ENCODE results near the gene DNAAF1.

DNAAF1 gene

GRCh38 chr16:84098939-84099338 is 46.2 kb upstream of the DNAAF1 start:
- Histone ChIP-seq H3K4me3 (ENCODE audit: low read length) (no peak overlapping the region), H3K4me2 (ENCODE audit: low read length) (no peak overlapping the region), H4K20me1 (ENCODE audit: control insufficient read depth, insufficient read depth, low read depth, low read length) (no peaks in the 10 kb centered on the region), H3K27me3 (ENCODE audit: control insufficient read depth, low read length) (no peaks in the 10 kb centered on the region), H3K36me3 (ENCODE audit: control insufficient read depth, low read length) (peaks cover 56% of the 10 kb centered on the region), H3K9me2 (replicated peaks; ENCODE audit: control insufficient read depth, low read length) (no peaks in the 10 kb centered on the region), H3K27ac (ENCODE audit: low read depth, low read length) (no peak overlapping the region), H3K79me2 (ENCODE audit: control insufficient read depth, low read length) (peaks cover 59% of the 10 kb centered on the region), H3K9me3 (ENCODE audit: control insufficient read depth, insufficient read depth, low read length) (no peaks in the 10 kb centered on the region), H3K4me1 (ENCODE audit: control insufficient read depth, low read length) (peaks cover 12% of the 10 kb centered on the region), H3F3A (ENCODE audit: control insufficient read depth, insufficient read depth) (no peaks in the 10 kb centered on the region)
- TF ChIP-seq EZH2phosphoT487 (IDR thresholded peaks at IDR 0.05; ENCODE audit: borderline replicate concordance, low read length), result no peak
- no peak for TF ChIP-seq CTCF (IDR thresholded peaks at IDR 0.05; ENCODE audit: low read depth, low read length, poor library complexity, severe bottlenecking)

DNA sequence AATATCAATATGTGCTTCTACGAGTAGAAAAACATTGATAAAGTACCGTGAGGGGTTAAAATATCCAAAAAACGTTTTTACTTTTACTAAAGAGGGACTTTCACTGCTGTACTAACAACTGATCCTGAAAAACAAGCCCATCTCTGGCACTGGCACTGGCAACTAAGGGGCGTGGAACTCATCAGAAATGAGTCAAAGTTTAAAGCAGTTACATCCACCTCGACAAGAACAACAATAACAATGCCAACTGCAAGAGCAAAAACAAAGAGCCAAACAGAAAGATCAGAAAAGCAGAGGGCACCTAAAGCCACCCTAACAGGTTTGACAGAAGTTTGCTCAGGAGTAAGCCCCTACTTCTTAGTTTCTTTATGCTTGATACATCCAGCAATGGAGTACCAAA is 41.4 kb upstream of the DNAAF1 start:
- no peak overlapping the region for H3K27ac ChIP-seq (ENCODE audit: low read depth, low read length)
- H3K36me3 ChIP-seq (ENCODE audit: control insufficient read depth, low read length), result peaks cover 21% of the 10 kb centered on the region
- H3K4me3 ChIP-seq (ENCODE audit: low read length), result no peak overlapping the region
- H3K27me3 ChIP-seq (ENCODE audit: control insufficient read depth, low read length), result no peaks in the 10 kb centered on the region
- no peaks in the 10 kb centered on the region for H3K9me3 ChIP-seq (ENCODE audit: control insufficient read depth, insufficient read depth, low read length)
- no peak for TF ChIP-seq CTCF (IDR thresholded peaks at IDR 0.05; ENCODE audit: low read depth, low read length, poor library complexity, severe bottlenecking)
- H3K4me1 ChIP-seq (ENCODE audit: control insufficient read depth, low read length), result peaks cover 20% of the 10 kb centered on the region
- no peaks in the 10 kb centered on the region for H3K9me2 ChIP-seq (replicated peaks; ENCODE audit: control insufficient read depth, low read length)
- peaks cover 86% of the 10 kb centered on the region for H3K79me2 ChIP-seq (ENCODE audit: control insufficient read depth, low read length)
- H3K4me2 ChIP-seq (ENCODE audit: low read length), result no peak overlapping the region
- H3F3A ChIP-seq (ENCODE audit: control insufficient read depth, insufficient read depth), result no peaks in the 10 kb centered on the region
- peaks cover 14% of the 10 kb centered on the region; the same call in 1 of the 2 replicates for H4K20me1 ChIP-seq (ENCODE audit: control insufficient read depth, insufficient read depth, low read depth, low read length)

DNA sequence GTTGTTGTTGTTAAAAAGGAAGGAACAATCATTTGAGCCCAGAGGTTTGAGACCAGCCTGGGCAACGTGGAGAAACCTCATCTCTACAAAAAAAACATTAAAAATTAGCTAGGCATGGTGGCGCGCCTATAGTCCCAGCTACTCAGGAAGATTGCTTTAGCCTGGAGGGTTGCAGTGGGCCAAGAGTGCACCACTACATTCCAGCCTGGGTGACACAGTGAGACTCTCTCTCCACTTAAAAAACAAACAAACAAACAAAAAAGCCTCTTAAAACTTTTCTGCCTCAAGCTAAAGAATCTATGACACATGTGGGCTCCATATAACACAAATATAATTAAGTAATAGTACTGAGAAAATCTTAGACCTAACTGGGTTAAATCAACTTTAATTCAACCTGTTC is 40.9 kb upstream of the DNAAF1 start:
- Histone ChIP-seq H3K4me1 (ENCODE audit: control insufficient read depth, low read length) (peaks cover 20% of the 10 kb centered on the region), H3K27ac (ENCODE audit: low read depth, low read length) (no peak overlapping the region), H3K9me2 (replicated peaks; ENCODE audit: control insufficient read depth, low read length) (no peaks in the 10 kb centered on the region), H3K27me3 (ENCODE audit: control insufficient read depth, low read length) (no peaks in the 10 kb centered on the region), H3K36me3 (ENCODE audit: control insufficient read depth, low read length) (peaks cover 19% of the 10 kb centered on the region), H3K4me3 (ENCODE audit: low read length) (no peak overlapping the region), H3K4me2 (ENCODE audit: low read length) (no peak overlapping the region), H3F3A (ENCODE audit: control insufficient read depth, insufficient read depth) (no peaks in the 10 kb centered on the region), H3K79me2 (ENCODE audit: control insufficient read depth, low read length) (peaks cover 87% of the 10 kb centered on the region), H4K20me1 (ENCODE audit: control insufficient read depth, insufficient read depth, low read depth, low read length) (peaks cover 15% of the 10 kb centered on the region), H3K9me3 (ENCODE audit: control insufficient read depth, insufficient read depth, low read length) (no peaks in the 10 kb centered on the region)
- TF ChIP-seq CTCF (IDR thresholded peaks at IDR 0.05; ENCODE audit: low read depth, low read length, poor library complexity, severe bottlenecking) (no peak), EZH2phosphoT487 (IDR thresholded peaks at IDR 0.05; ENCODE audit: borderline replicate concordance, low read length) (no peak)
